GM12801 (cell line): ENCODE data around the gene PAX3.

ENCODE experiments used
- TF ChIP-seq, protein P1 (sequence below): IDR thresholded peaks from one replicate; pipeline ENCODE4 v1.5.1; 2011; ENCODE audit warnings: control low read depth; ENCODE audit not compliant: insufficient read length; ENCODE audit errors: extremely low read depth

The PAX3 gene

DNA sequence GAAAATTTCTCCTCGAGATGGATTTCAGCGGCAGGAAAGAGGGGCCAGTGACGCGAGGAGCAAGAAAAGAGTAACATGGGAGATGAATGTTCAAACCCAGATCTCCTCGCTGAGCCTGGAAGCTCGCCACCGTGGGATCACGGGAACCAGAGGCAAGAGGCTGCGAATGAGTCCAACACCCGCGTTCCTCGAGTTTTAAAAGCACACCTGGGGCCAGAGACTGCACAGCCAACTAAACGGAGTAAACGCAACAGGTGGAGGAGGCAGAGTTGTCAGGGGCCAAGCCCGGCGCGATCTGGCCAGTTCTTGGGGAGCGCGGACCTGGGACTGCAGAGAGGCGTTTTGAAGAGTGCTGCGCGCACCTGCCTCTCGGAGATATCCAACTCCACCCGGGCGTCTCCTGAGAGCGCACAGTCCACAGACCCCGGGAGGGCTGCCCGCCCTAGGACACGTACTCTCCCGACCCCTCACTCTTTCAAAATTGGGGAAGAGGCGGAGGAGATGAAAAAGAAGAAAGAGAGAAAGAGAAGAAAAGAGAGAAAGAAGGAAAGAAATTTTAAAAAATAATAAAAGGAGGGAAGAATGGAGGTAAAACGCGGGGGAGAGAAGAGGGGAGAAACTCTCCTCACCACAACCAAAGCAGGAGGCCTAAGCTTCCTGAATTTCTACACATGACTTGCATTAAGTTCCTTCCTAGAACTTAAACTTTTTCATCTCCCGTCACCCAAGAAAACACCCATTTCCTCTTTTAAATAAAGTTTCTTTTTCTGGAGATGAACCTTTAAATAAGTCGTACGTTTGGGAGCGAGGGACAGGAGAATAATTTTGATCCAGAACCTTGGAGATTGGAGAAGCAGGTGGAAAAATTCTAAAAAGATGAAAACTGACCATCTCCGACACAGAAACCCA, 5.3 kb upstream of the PAX3 start:
- TF ChIP-seq, protein P1, sequence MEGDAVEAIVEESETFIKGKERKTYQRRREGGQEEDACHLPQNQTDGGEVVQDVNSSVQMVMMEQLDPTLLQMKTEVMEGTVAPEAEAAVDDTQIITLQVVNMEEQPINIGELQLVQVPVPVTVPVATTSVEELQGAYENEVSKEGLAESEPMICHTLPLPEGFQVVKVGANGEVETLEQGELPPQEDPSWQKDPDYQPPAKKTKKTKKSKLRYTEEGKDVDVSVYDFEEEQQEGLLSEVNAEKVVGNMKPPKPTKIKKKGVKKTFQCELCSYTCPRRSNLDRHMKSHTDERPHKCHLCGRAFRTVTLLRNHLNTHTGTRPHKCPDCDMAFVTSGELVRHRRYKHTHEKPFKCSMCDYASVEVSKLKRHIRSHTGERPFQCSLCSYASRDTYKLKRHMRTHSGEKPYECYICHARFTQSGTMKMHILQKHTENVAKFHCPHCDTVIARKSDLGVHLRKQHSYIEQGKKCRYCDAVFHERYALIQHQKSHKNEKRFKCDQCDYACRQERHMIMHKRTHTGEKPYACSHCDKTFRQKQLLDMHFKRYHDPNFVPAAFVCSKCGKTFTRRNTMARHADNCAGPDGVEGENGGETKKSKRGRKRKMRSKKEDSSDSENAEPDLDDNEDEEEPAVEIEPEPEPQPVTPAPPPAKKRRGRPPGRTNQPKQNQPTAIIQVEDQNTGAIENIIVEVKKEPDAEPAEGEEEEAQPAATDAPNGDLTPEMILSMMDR: no peak

DNA sequence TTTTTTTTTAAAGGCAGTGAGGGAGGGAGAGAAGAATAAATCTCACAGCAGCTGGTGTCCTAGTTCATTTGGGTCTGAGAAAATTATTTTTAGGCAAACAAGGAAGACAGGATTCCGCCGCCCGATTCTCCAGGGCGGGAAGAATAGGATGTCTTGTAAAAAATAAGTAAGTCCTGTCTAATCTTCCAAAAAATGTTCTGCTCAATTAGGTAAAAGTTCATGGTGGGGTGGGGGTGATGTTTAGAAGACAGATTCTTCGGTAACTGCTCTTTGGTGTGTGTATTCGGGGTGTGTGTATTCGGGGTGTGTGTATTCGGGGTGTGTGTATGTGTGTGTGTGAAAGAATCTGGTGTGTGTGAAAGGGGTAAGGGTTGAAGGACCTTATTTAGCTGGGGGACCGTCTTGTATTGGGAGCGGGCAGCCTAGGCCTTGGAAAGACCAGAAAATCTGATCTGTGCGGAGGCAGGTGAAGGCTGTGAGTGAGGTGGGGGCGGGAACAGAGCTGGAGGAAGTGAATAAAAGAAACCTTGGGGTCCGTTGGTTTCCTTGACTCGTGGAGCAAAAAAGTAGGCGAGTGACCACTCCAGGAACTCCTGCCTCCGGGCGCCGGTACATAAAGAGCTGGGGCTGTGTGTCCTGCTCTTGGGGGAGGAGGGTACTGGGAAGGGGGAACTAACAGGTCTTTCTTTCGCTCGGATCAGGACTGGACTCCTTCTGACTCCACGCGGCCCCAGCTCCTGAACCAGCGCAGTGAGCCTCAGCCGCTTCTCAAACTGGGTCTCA, 4.4 kb upstream of the PAX3 start:
- TF ChIP-seq, protein P1: no peak

- TF ChIP-seq, protein P1: no peak
These were observed 3.6 kb upstream of the PAX3 start for GRCh38 chr2:222302178-222303018.

GRCh38 chr2:222301796-222302118, 3.0 kb upstream of the PAX3 start:
- TF ChIP-seq, protein P1: no peak

DNA sequence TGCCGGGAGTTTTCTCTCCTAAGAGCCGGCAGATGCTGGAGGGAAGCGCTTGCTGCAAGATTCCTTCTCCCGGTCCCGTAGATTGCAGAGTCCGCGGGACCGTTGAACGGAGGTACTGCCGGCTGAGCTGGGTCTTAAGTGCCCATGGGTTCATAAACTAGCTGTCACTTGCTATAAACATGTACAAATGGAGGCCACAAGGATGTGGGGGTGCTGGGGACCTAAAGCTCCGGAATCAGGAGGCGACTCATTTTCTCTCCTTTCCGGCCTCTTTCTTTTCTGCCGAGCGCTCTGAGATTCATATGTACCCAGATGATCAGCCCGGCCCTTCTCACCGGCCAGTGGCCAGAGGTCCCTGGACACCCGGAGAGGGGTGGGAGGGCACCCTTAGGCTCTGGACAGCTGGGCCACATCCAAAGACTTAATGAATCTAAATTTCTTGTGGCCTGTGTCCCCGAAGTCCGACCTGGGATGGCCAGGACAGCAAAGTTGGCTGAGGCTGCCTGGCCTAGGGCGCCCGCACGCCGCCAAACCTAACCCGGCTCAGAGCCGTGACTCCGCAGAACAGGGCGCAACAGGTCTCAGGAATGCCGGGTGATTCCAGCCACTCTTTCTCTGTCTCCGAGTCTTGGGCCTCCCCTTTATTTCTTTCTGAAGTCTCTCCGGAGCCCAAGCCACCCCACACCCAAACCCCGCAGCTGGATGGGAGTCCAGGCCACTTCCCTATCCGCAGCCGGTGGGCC, 2.4 kb upstream of the PAX3 start:
- TF ChIP-seq, protein P1: no peak

GRCh38 chr2:222300726-222301052, 1.9 kb upstream of the PAX3 start:
- TF ChIP-seq, protein P1: no peak
